Lung (tissue), 12 donors: ENCODE measurements around the gene RGMA. TPM values are rescaled to one million over a fixed set of nuclear protein-coding genes. Genes with fewer than 3 reads are reported as not detected.
A peak's percentile ranks its signal among the peaks of the same experiment; 100 is the strongest.
"Not testable (repeated sequence)": the region's sequence is repeated elsewhere in the genome, so short reads cannot be mapped to it uniquely, and the experiment has no call there.

Source experiments
- ATAC-seq: fragments of 200-7000 bp; cut with Tn5 transposase; one replicate; pipeline ENCODE4 v1.9.1; 2020; ENCODE audit warnings: moderate number of reproducible peaks; ENCODE audit not compliant: insufficient read depth, low FRiP score
- DNase-seq, 3 donors: peaks; one replicate each; pipeline ENCODE4 v3.0.0-alpha.2; 2013 to 2017
- H3K27ac ChIP-seq, 2 donors: one replicate each; pipeline ENCODE4 v1.5.1; 2013; ENCODE audit warnings: mild to moderate bottlenecking in 2 of 2, moderate library complexity in 2 of 2, control low read depth in 1 of 2, inconsistent platforms in 1 of 2, low read depth in 1 of 2, low read length in 1 of 2
- H3K27me3 ChIP-seq, 3 donors: one replicate each; pipeline ENCODE4 v1.5.1; 2013; ENCODE audit warnings: low read length in 2 of 3; ENCODE audit not compliant: control insufficient read depth in 3 of 3, insufficient read depth in 3 of 3
- H3K36me3 ChIP-seq, 4 donors: one replicate each; pipeline ENCODE4 v1.5.1; 2013; ENCODE audit warnings: low read length in 4 of 4, mild to moderate bottlenecking in 1 of 4, moderate library complexity in 1 of 4; ENCODE audit not compliant: control insufficient read depth in 4 of 4, insufficient read depth in 4 of 4
- H3K4me1 ChIP-seq, 5 donors: one replicate each; pipeline ENCODE4 v1.5.1; 2013; ENCODE audit warnings: low read length in 5 of 5, mild to moderate bottlenecking in 2 of 5, moderate library complexity in 1 of 5; ENCODE audit not compliant: control insufficient read depth in 5 of 5, insufficient read depth in 5 of 5
- H3K4me3 ChIP-seq: one replicate; pipeline ENCODE4 v1.5.1; 2013; ENCODE audit warnings: mild to moderate bottlenecking, control low read depth, moderate library complexity
- H3K9ac ChIP-seq, 2 donors: one replicate each; pipeline ENCODE4 v1.5.1; 2013; ENCODE audit warnings: low read length in 2 of 2, control low read depth in 1 of 2; ENCODE audit not compliant: insufficient read depth in 1 of 2
- H3K9me3 ChIP-seq, 4 donors: one replicate each; pipeline ENCODE4 v1.5.1; 2013; ENCODE audit warnings: low read length in 3 of 4, mild to moderate bottlenecking in 1 of 4, moderate library complexity in 1 of 4; ENCODE audit not compliant: control insufficient read depth in 4 of 4, insufficient read depth in 3 of 4
- WGBS, 2 donors: extraction: QIAGEN DNeasy Blood & Tissue Kit; methylation state at CpG; one replicate each; pipeline ENCODE4 v1.1.7; 2013; 5-methylcytosine and 5-hydroxymethylcytosine counted together
- polyA plus RNA-seq, 2 donors: library from polyadenylated mRNA; stranded (reverse); fragments of 200-250 nt; gene quantifications; one replicate each; pipeline ENCODE4 v1.2.1, GENCODE V29; 2013
- total RNA-seq, 2 donors: library from RNA; depleted of rRNA in 1 of 2; stranded (reverse); fragments of >200 nt in 1 of 2; gene quantifications; one replicate each; pipeline ENCODE4 v1.2.1, GENCODE V29; 2014 to 2021
- TF ChIP-seq, protein P1 (sequence below): IDR thresholded peaks from 2 replicates; pipeline ENCODE4 v1.5.1; 2012; ENCODE audit warnings: mild to moderate bottlenecking; ENCODE audit errors: control extremely low read depth, extremely low read depth
- donor health status: control.
- donor health status: control.
- donor health status: Bipolar disorder and iron deficiency.
- donor health status: healthy.
- donor health status: DM: yes; HTN: yes; CAD: no.

The RGMA gene
- total and polyA plus RNA-seq, 4 donors, result 2.3 to 11.3 (median 5.0) TPM

GRCh38 chr15:93063262-93063671, 25.7 kb downstream of the RGMA start:
- Histone ChIP-seq H3K4me1 (peaks cover 0 to 8% (median 3%) of the 10 kb centered on the region in 5 donors), H3K4me3 (no peak overlapping the region), H3K9me3 (peaks cover 0 to 3% (median 0%) of the 10 kb centered on the region in 4 donors), H3K27ac (no peak overlapping the region), H3K9ac (no peak overlapping the region), H3K27me3 (no peaks in the 10 kb centered on the region), H3K36me3 (peaks cover 0 to 5% (median 0%) of the 10 kb centered on the region in 4 donors)
- DNase-seq (no peak), ATAC-seq (no peak)
- 59 to 79% methylated on average over 8 of the region's 8 CpGs for WGBS, 2 donors
- TF ChIP-seq, protein P1, sequence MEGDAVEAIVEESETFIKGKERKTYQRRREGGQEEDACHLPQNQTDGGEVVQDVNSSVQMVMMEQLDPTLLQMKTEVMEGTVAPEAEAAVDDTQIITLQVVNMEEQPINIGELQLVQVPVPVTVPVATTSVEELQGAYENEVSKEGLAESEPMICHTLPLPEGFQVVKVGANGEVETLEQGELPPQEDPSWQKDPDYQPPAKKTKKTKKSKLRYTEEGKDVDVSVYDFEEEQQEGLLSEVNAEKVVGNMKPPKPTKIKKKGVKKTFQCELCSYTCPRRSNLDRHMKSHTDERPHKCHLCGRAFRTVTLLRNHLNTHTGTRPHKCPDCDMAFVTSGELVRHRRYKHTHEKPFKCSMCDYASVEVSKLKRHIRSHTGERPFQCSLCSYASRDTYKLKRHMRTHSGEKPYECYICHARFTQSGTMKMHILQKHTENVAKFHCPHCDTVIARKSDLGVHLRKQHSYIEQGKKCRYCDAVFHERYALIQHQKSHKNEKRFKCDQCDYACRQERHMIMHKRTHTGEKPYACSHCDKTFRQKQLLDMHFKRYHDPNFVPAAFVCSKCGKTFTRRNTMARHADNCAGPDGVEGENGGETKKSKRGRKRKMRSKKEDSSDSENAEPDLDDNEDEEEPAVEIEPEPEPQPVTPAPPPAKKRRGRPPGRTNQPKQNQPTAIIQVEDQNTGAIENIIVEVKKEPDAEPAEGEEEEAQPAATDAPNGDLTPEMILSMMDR, result no peak

GRCh38 chr15:93062628-93063261, 26.3 kb downstream of the RGMA start:
- not testable (repeated sequence) for H3K9me3 ChIP-seq, H3K4me1 ChIP-seq, H3K36me3 ChIP-seq, H3K27ac ChIP-seq, H3K9ac ChIP-seq, H3K4me3 ChIP-seq, ATAC-seq, DNase-seq, H3K27me3 ChIP-seq
- 74 to 77% methylated on average over 10 to 11 of the region's 13 CpGs for WGBS, 2 donors

DNA sequence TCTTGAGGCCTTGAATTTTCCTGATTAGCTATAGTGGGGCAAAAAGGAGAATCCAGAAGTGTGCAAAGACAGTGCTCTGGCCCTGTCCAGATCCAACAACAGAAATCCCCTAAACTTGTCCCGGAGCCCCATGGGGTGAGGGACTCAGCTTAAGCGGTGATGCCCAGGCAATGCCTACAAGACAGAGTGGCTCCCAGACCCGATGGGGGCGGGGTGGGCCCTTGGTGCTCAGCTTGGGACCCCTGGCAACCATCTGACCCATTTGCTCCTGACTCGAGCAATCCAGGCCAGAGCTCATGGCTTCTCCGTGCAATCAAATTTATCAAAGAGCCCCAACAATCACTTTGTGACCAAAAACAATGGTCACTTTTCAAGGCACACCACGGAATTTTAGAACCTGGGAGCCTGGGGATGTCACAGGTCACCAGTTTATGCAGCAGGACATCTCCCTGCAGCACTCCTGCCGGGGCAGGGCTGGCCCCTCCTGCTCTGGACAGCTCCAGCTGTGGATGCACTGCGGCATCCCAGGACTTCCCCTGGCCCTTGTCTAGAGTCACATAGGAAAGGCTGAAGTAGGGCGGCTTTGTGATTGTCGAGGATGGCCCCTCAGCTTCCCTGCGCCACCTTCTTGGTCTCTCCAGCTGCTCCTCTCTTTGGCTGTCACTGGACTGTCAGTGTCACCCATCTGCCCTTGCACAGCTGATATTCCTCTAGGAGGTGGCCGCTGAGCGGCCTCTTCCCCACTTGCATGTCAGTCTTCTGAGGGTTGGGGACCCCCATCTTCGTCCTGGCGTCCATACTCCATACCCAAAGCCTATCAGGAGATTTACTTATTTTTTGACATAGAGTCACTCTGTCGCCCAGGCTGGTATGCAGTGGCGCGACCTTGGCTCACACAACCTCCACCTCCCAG, 28.4 kb downstream of the RGMA start:
- Histone ChIP-seq H3K27me3 (no peaks in the 10 kb centered on the region), H3K4me3 (no peak overlapping the region), H3K9me3 (no peaks in the 10 kb centered on the region), H3K4me1 (peaks cover 0 to 10% (median 3%) of the 10 kb centered on the region in 5 donors), H3K9ac (peak overlapping the region in 1 of 2 donors; percentile 19), H3K27ac (no peak overlapping the region), H3K36me3 (peaks cover 0 to 5% (median 0%) of the 10 kb centered on the region in 4 donors)
- ATAC-seq (no peak), DNase-seq (no peak)
- TF ChIP-seq, protein P1, result no peak
- WGBS, 2 donors, result 81 to 87% methylated on average over 19 of the region's 19 CpGs

DNA sequence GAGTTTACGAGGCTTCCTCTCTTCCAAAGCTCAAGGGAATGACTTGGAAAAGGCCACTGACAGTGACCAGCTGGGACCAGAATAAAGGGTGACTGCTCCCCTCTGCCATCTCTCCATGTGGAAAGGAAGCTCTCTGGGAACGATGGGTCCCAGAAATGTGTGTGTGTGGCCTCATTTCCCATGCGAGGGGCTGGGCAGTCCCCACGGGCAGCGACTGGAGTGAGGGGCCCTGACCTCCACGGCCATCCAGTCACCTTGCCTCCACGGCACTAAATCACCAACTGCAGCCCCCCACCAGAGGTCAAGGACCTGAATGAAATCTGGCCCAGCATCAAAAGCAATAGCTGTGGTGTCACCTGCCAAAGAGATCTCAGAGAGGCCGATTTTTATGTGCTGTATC, 29.6 kb downstream of the RGMA start:
- H3K27ac ChIP-seq, result no peak overlapping the region
- DNase-seq (no peak), ATAC-seq (no peak)
- TF ChIP-seq, protein P1, result no peak
- peaks cover 0 to 4% (median 0%) of the 10 kb centered on the region in 4 donors for H3K36me3 ChIP-seq
- H3K9ac ChIP-seq, result no peak overlapping the region
- no peak overlapping the region for H3K4me3 ChIP-seq
- 73 to 87% methylated on average over 8 of the region's 8 CpGs for WGBS, 2 donors
- H3K9me3 ChIP-seq, result no peaks in the 10 kb centered on the region
- no peaks in the 10 kb centered on the region for H3K27me3 ChIP-seq
- H3K4me1 ChIP-seq, result peaks cover 0 to 10% (median 3%) of the 10 kb centered on the region in 5 donors
